Ishikawa (cell line): ENCODE data around the gene NDUFB10.

Experiments used
- MAX ChIP-seq: IDR thresholded peaks from 2 replicates; pipeline ENCODE4 v1.6.1; 2012
- NFIC ChIP-seq: IDR thresholded peaks from 2 replicates; pipeline ENCODE4 v1.6.1; 2012
- RAD21 ChIP-seq: IDR thresholded peaks from 2 replicates; pipeline ENCODE4 v1.6.1; 2012; ENCODE audit warnings: low read depth
- REST ChIP-seq: IDR thresholded peaks from 2 replicates; pipeline ENCODE4 v1.6.1; 2012; ENCODE audit warnings: low read depth, mild to moderate bottlenecking
- TAF1 ChIP-seq: IDR thresholded peaks from 2 replicates; pipeline ENCODE4 v1.6.1; 2012; ENCODE audit warnings: low read depth, mild to moderate bottlenecking
- TEAD4 ChIP-seq: IDR thresholded peaks from 2 replicates; pipeline ENCODE4 v1.6.1; 2012
- USF1 ChIP-seq: IDR thresholded peaks from 2 replicates; pipeline ENCODE4 v1.6.1; 2012

GRCh38 chr16:1998360-1998835 lies 39.1 kb downstream of the NDUFB10 start:
- TF ChIP-seq TEAD4 = no peak
- TF ChIP-seq REST = no peak
- TF ChIP-seq NFIC = no peak
- TF ChIP-seq USF1 = no peak
- no peak for TF ChIP-seq RAD21
- no peak for TF ChIP-seq TAF1
- TF ChIP-seq MAX = no peak
